ENCODE measurements around the gene STARD7. TPM values are rescaled to one million over a fixed set of nuclear protein-coding genes. Genes with fewer than 3 reads are reported as not detected.
"Not testable (repeated sequence)": the region's sequence is repeated elsewhere in the genome, so short reads cannot be mapped to it uniquely, and the experiment has no call there.

STARD7 gene
- total RNA-seq, 1 experiment from 2014 or later, result 119 TPM

DNA sequence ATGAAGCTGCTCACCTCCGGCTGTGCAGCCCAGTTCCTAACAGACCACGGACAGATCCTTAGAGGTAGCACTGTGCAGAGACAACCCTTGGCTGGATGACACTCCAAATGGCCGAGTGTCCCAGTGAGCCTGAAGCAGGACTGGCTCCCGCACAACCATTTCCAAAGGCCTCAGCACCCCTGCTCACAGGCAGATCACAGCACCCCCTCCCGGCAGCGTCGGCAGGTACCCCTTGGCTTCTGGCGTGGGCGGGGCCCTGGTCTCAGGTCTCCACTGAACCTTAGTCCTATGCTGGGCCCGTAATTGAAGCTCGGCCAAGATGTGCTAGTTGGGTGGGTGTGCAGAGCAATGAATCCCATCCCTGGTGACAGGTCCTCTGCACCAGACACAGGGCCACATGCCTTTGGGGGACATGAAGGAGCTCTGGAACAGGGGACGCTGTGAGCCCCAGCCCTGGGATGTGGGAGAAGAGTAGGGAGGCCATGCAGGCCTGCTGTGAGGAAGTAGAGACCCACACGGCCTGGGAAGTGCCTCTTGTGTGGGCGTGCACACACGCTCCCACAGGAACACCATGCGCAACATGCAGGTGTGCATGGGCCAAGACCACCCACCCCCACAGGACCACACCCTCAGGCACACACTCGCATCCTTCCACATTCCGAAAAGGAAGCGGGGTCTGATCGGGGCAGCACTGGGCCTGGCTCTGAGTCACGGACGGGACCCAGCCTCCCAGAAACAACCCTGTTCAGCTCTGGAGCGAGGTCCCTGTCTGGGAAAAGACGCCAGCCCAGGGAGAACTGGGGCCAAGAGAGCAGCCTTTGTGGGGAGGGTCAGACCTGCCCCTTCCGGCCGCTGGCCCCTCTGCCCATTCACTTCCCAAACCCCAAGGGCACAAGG, 66.2 kb downstream of the STARD7 start:
- intact Hi-C loops (cut with micrococcal nuclease; ENCODE audit: unreplicated experiment), result no loop called here
- no TSS peak for BruUV-seq (replicated peaks)
- Mint-ChIP-seq H3K36me3 (ENCODE audit: insufficient read depth, unreplicated experiment) (peaks cover 40% of the 10 kb centered on the region), H3K27me3 (ENCODE audit: unreplicated experiment) (peaks cover 3% of the 10 kb centered on the region), H3K9me3 (ENCODE audit: low read depth, unreplicated experiment) (no peaks in the 10 kb centered on the region), H3K4me1 (ENCODE audit: low read depth, unreplicated experiment) (peaks cover 6% of the 10 kb centered on the region), H3K4me3 (ENCODE audit: low read depth, unreplicated experiment) (no peak overlapping the region), H3K27ac (ENCODE audit: unreplicated experiment) (no peak overlapping the region)
- DNase-seq, result no peak
- CTCF ChIA-PET, result no interaction called here
- TF ChIP-seq, protein P1, sequence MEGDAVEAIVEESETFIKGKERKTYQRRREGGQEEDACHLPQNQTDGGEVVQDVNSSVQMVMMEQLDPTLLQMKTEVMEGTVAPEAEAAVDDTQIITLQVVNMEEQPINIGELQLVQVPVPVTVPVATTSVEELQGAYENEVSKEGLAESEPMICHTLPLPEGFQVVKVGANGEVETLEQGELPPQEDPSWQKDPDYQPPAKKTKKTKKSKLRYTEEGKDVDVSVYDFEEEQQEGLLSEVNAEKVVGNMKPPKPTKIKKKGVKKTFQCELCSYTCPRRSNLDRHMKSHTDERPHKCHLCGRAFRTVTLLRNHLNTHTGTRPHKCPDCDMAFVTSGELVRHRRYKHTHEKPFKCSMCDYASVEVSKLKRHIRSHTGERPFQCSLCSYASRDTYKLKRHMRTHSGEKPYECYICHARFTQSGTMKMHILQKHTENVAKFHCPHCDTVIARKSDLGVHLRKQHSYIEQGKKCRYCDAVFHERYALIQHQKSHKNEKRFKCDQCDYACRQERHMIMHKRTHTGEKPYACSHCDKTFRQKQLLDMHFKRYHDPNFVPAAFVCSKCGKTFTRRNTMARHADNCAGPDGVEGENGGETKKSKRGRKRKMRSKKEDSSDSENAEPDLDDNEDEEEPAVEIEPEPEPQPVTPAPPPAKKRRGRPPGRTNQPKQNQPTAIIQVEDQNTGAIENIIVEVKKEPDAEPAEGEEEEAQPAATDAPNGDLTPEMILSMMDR (IDR thresholded peaks at IDR 0.05; ENCODE audit: unreplicated experiment), result no peak

DNA sequence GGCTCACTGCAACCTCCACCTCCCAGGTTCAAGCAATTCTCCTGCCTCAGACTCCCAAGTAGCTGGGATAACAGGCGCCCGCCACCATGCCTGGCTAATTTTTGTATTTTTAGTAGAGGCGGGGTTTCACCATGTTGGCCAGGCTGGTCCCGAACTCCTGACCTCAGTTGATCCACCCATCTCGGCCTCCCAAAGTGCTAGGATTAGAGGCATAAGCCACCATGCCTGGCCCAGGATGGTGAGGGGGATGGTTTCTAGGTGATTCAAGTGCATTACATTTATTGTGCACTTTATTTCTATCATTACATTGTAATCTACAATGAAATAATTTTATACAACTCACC, 67.0 kb downstream of the STARD7 start:
- Mint-ChIP-seq H3K27me3 (ENCODE audit: unreplicated experiment) (peaks cover 12% of the 10 kb centered on the region), H3K36me3 (ENCODE audit: insufficient read depth, unreplicated experiment) (peaks cover 40% of the 10 kb centered on the region)
- intact Hi-C loops (cut with micrococcal nuclease; ENCODE audit: unreplicated experiment); DNase-seq; H3K4me1 Mint-ChIP-seq (ENCODE audit: low read depth, unreplicated experiment); H3K9me3 Mint-ChIP-seq (ENCODE audit: low read depth, unreplicated experiment); CTCF ChIA-PET; H3K27ac Mint-ChIP-seq (ENCODE audit: unreplicated experiment); H3K4me3 Mint-ChIP-seq (ENCODE audit: low read depth, unreplicated experiment); BruUV-seq (replicated peaks): not testable (repeated sequence)

DNA sequence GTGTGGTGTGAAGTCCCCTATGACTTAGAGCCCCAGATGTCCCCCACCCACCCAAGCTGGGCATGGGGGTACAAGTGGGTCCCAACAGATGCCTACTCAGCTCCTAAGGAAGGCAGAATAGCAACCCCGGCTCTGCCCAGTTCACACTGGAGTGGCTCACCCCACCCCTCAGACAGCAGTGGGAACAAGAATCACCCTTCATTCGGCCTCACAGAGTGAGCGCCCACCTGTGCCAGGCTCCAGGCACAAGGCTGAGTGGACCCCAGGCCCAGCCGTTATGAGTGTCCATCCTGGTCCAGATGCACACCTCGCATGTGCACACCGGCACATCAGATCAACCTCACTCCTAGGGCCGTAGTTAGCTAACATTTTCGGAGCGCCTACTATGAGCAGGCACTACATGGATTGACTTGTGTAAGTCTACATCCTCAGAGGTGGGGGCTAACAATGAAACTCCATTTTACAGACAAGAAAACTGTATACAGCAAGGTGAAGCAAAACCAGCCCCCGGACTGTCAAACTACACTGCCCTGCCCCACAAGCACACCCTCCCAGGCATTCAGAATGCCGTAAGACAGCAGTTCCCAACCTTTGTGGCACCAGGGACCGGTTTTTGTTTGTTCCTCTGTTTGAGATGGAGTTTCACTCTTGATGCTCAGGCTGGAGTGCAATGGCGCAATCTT, 67.5 kb downstream of the STARD7 start:
- H3K27me3 Mint-ChIP-seq (ENCODE audit: unreplicated experiment), result peaks cover 17% of the 10 kb centered on the region
- CTCF ChIA-PET, result no interaction called here
- intact Hi-C loops (cut with micrococcal nuclease; ENCODE audit: unreplicated experiment), result no loop called here
- peaks cover 40% of the 10 kb centered on the region for H3K36me3 Mint-ChIP-seq (ENCODE audit: insufficient read depth, unreplicated experiment)
- H3K27ac Mint-ChIP-seq (ENCODE audit: unreplicated experiment), result no peak overlapping the region
- no peak overlapping the region for H3K4me3 Mint-ChIP-seq (ENCODE audit: low read depth, unreplicated experiment)
- BruUV-seq (replicated peaks), result no TSS peak
- TF ChIP-seq, protein P1 (IDR thresholded peaks at IDR 0.05; ENCODE audit: unreplicated experiment), result no peak
- H3K9me3 Mint-ChIP-seq (ENCODE audit: low read depth, unreplicated experiment), result no peaks in the 10 kb centered on the region
- no peak for DNase-seq
- H3K4me1 Mint-ChIP-seq (ENCODE audit: low read depth, unreplicated experiment), result peaks cover 6% of the 10 kb centered on the region

DNA sequence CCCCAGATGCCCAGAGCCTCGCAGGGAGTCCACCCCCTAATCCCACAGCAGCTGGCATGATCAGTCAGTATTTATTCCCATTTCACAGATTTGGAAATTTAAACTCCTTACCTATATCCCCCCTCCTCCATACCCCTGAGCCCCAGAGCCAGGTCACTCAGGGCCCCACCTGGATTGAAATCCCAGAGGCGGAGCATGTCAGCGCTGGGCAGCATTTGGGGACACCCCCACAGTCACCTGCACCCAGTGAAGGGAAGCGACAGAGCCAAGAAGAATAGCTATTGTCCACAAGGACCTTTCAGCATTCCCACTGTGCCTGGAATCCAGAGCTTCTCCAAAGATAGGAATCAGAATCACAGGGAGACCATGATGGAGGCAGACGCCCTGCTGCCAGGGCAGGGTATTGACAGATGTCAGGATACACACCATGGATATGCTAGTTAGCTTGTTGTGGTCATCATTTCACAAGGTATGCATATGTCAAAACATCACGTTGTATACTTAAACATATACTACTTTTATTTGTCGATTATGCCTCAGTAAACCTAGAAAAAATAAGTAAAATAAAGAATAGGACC, 69.4 kb downstream of the STARD7 start:
- no peak for DNase-seq
- peaks cover 23% of the 10 kb centered on the region for H3K36me3 Mint-ChIP-seq (ENCODE audit: insufficient read depth, unreplicated experiment)
- no peaks in the 10 kb centered on the region for H3K9me3 Mint-ChIP-seq (ENCODE audit: low read depth, unreplicated experiment)
- BruUV-seq (replicated peaks), result no TSS peak
- no peak overlapping the region for H3K27ac Mint-ChIP-seq (ENCODE audit: unreplicated experiment)
- no peak overlapping the region for H3K4me3 Mint-ChIP-seq (ENCODE audit: low read depth, unreplicated experiment)
- CTCF ChIA-PET, result interaction anchor here (0.5 to 2.3 kb wide), 6 partner anchors 11 to 270 kb away, joined by 3 to 42 read pairs (median 4); no protein-coding TSS in a partner anchor
- peaks cover 35% of the 10 kb centered on the region for H3K27me3 Mint-ChIP-seq (ENCODE audit: unreplicated experiment)
- peaks cover 3% of the 10 kb centered on the region for H3K4me1 Mint-ChIP-seq (ENCODE audit: low read depth, unreplicated experiment)
- TF ChIP-seq, protein P1 (IDR thresholded peaks at IDR 0.05; ENCODE audit: unreplicated experiment), result no peak
- intact Hi-C loops (cut with micrococcal nuclease; ENCODE audit: unreplicated experiment), result loop anchor here (2.0 to 10.0 kb wide), 2 partner anchors 36 to 126 kb away; partner anchors contain the start of genes CIAO1 and TMEM127

Measured in Calu3 (cell line).